ENCODE measurements around the gene KIAA1614.

Gene KIAA1614

DNA sequence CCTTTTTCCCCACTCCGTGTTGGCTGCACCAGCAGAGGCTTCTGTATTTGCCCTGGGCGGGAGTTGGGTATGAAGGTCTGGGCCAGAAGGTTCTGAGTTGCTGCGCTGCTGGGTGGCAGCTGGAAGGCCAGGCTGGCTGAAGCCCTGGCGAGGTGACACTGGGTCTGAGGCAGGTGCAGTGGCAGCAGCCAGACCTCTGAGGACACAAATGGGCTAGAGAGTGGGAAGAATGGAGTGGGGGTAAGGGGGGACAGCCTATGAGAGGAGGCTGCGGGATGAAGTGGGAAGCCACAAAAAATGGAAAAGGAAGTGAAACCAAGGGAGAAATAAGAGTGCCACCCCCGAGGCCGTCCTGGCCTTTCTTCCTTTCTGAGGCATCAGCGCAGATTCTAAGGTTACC is 56.7 kb downstream of the KIAA1614 start:
- DNase-seq (ENCODE audit: low read depth, low spot score) = no peak
- TF ChIP-seq, protein P1, sequence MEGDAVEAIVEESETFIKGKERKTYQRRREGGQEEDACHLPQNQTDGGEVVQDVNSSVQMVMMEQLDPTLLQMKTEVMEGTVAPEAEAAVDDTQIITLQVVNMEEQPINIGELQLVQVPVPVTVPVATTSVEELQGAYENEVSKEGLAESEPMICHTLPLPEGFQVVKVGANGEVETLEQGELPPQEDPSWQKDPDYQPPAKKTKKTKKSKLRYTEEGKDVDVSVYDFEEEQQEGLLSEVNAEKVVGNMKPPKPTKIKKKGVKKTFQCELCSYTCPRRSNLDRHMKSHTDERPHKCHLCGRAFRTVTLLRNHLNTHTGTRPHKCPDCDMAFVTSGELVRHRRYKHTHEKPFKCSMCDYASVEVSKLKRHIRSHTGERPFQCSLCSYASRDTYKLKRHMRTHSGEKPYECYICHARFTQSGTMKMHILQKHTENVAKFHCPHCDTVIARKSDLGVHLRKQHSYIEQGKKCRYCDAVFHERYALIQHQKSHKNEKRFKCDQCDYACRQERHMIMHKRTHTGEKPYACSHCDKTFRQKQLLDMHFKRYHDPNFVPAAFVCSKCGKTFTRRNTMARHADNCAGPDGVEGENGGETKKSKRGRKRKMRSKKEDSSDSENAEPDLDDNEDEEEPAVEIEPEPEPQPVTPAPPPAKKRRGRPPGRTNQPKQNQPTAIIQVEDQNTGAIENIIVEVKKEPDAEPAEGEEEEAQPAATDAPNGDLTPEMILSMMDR (IDR thresholded peaks at IDR 0.05; ENCODE audit: insufficient read depth, low read length, missing control alignments) = no peak
- POLR2A ChIA-PET = no interaction called here
- CTCF ChIA-PET = interaction anchor here (1.2 kb wide), 2 partner anchors 87 to 199 kb away, joined by 3 read pairs; no protein-coding TSS in a partner anchor
- H3K4me3 ChIP-seq (ENCODE audit: low read depth, low read length) = no peak overlapping the region

- ChIA-PET POLR2A (no interaction called here), CTCF (interaction anchor here (1.1 kb wide), 1 partner anchor 46 kb away, joined by 3 read pairs; no protein-coding TSS in a partner anchor)
- no peak overlapping the region for H3K4me3 ChIP-seq (ENCODE audit: low read depth, low read length)
- TF ChIP-seq, protein P1 (IDR thresholded peaks at IDR 0.05; ENCODE audit: insufficient read depth, low read length, missing control alignments) = no peak
- DNase-seq (ENCODE audit: low read depth, low spot score) = no peak
Observed at GRCh38 chr1:180970333-180971079, 57.8 kb downstream of the KIAA1614 start.

DNA sequence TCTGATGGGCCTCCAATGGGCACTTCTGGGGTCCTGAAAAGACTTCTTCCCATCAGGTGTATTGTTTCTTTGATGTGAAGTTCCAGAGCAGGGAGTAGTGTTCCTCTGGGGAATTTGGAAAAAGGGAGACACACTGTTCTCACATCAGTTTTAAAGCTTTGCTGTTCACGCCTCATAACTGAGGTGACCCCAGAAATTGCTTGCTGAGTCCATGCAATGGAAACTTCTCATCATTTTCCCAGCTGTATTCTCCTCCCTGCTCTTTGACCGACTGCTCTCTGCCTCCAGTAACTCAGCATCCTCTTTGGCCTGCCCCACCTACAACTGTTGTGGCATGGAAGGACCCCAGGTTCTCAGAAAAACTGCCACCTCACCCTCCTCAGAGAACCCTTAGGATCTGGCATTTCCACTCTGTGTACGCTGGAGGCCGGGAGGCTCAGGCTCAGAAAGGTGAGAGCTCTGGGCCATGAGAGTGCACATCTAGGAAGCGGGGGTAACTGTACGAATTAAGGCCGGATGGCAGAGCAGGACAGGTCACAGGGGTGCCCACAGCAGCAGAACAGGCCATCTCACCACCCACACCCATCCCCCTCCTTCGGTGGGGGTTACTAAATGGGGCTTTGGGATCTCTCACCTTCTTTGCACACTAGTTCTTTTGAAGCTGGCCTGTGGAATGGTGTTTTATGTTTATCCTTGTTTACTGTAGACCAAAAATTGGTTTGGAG is 58.7 kb downstream of the KIAA1614 start:
- ChIA-PET POLR2A (interaction anchor here (0.6 kb wide), 1 partner anchor 785 kb away, joined by 3 read pairs; no protein-coding TSS in a partner anchor), CTCF (interaction anchor here (1.1 kb wide), 1 partner anchor 47 kb away, joined by 3 read pairs; no protein-coding TSS in a partner anchor)
- no peak for DNase-seq (ENCODE audit: low read depth, low spot score)
- H3K4me3 ChIP-seq (ENCODE audit: low read depth, low read length) = no peak overlapping the region
- TF ChIP-seq, protein P1 (IDR thresholded peaks at IDR 0.05; ENCODE audit: insufficient read depth, low read length, missing control alignments) = no peak

- no peak for DNase-seq (ENCODE audit: low read depth, low spot score)
- TF ChIP-seq, protein P1 (IDR thresholded peaks at IDR 0.05; ENCODE audit: insufficient read depth, low read length, missing control alignments) = no peak
- ChIA-PET CTCF (interaction anchor here (4.5 kb wide), 1 partner anchor 169 kb away, joined by 28 read pairs; no protein-coding TSS in a partner anchor), POLR2A (no interaction called here)
- H3K4me3 ChIP-seq (ENCODE audit: low read depth, low read length) = no peak overlapping the region
Observed at GRCh38 chr1:180973369-180973768, 60.7 kb downstream of the KIAA1614 start.

- no peak for DNase-seq (ENCODE audit: low read depth, low spot score)
- POLR2A ChIA-PET = no interaction called here
- TF ChIP-seq, protein P1 (IDR thresholded peaks at IDR 0.05; ENCODE audit: insufficient read depth, low read length, missing control alignments) = no peak
- no peak overlapping the region for H3K4me3 ChIP-seq (ENCODE audit: low read depth, low read length)
- CTCF ChIA-PET = interaction anchor here (2.0 to 4.5 kb wide), 2 partner anchors 14 to 168 kb away, joined by 6 to 28 read pairs; no protein-coding TSS in a partner anchor
Observed at GRCh38 chr1:180974236-180974635, 61.5 kb downstream of the KIAA1614 start.

- DNase-seq (ENCODE audit: low read depth, low spot score) = no peak
- TF ChIP-seq, protein P1 (IDR thresholded peaks at IDR 0.05; ENCODE audit: insufficient read depth, low read length, missing control alignments) = no peak
- POLR2A ChIA-PET = interaction anchor here (0.6 to 1.1 kb wide), 2 partner anchors 45 to 117 kb away, joined by 3 read pairs; no protein-coding TSS in a partner anchor
- CTCF ChIA-PET = interaction anchor here (2.0 to 4.5 kb wide), 2 partner anchors 13 to 167 kb away, joined by 6 to 28 read pairs; no protein-coding TSS in a partner anchor
- no peak overlapping the region for H3K4me3 ChIP-seq (ENCODE audit: low read depth, low read length)
Observed at GRCh38 chr1:180975551-180975950, 62.9 kb downstream of the KIAA1614 start.

Measured in AG04449 (cell line).